ENCODE results near the gene KDM4D.
"Not testable (repeated sequence)": the region's sequence is repeated elsewhere in the genome, so short reads cannot be mapped to it uniquely, and the experiment has no call there.

KDM4D gene

DNA sequence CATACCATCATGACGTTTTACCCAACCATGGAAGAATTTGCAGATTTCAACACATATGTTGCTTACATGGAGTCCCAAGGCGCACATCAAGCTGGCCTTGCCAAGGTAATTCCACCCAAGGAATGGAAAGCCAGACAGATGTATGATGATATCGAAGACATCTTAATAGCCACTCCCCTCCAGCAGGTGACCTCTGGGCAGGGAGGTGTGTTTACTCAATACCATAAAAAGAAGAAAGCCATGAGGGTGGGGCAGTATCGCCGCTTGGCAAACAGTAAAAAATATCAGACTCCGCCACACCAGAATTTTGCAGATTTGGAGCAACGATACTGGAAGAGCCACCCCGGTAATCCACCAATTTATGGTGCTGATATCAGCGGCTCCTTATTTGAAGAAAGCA, 52.1 kb downstream of the KDM4D start:
- DNase-seq (ENCODE audit: low read depth in 2 of 3, low spot score in 1 of 3): not testable (repeated sequence)

DNA sequence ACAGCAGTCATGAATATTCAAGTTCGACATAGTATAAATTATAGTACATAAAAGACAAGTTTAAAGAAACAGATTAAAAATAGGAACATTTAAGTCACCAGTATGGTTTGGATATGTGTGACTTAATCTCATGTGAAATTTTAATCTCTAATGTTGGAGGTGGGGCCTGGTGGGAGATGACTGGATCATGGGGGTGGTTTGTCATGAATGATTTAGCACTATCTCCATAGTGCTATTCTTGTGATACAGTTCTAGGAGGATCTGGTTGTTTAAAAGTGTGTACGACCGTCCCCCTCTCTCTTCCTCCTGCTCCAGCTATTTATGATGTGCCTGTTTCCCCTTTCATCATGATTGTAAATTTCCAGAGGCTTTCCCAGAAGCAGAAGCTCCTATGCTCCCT, 54.8 kb downstream of the KDM4D start:
- DNase-seq (ENCODE audit: low read depth in 2 of 3, low spot score in 1 of 3): no peak

- no peak for DNase-seq (ENCODE audit: low read depth in 2 of 3, low spot score in 1 of 3)
These were observed 59.5 kb downstream of the KDM4D start for GRCh38 chr11:95033051-95033450.

DNA sequence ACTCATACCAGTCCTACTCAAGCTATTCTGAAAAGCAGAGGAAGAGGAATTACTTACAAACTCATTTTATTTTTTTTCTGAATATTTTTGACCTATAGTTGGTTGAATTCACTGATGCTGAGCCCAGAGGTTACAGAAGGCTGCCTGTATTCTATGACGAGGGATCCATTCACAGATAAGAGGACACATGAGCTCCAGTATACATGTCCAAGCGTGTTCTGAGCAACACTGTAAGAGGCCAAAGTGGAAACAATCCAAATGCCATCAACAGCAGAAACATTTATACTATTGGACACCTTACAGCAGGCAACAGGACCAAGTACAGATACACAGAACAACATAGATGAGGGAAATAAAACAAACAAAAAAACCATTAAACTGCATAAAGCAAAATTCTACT, 61.8 kb downstream of the KDM4D start:
- DNase-seq (ENCODE audit: low read depth in 2 of 3, low spot score in 1 of 3): no peak

DNA sequence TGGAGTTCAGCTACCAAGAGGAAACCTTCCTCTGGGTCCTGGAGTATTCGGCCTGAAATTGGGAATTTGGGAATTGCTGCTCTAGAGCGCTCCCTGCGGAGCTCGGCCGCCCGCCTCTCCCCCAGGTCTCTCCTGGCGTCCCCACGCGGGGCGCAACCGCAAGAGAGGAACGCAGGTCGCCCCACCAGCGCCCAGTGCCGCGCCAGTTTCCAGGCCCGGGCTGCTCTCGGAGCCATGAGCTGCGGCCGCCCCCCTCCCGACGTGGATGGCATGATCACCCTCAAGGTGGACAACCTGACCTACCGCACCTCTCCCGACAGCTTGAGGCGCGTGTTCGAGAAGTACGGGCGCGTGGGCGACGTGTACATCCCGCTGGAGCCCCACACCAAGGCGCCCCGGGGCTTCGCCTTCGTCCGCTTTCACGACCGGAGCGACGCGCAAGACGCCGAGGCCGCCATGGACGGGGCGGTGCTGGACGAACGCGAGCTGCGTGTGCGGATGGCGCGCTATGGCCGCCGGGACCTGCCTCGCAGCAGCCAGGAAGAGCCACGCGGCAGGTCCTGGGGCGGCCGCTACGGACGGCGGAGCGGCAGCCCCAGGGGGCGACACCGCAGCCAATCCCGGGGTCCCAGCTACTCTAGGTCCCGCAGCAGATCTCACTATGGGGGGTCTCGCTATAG, 64.0 kb downstream of the KDM4D start:
- not testable (repeated sequence) for DNase-seq (ENCODE audit: low read depth in 2 of 3, low spot score in 1 of 3)

DNA sequence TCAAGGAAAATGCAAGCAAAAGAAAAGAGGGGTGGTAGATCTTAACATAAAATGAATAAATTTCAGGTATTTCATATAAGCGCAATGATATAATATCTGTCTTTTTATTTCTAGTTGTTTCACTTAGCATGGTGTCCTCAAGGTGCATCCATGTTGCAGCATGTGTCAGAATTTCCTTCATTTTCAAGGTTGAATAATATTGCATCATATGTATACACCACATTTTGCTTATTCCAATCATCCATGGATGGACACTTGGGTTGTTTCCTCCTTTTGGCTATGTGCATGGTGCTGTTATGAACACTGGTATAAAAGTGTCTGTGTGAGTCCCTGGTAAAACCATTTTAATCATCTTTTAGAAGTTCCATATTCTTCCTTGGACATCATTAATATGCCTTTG, 68.7 kb downstream of the KDM4D start:
- no peak for DNase-seq (ENCODE audit: low read depth in 2 of 3, low spot score in 1 of 3)

DNA sequence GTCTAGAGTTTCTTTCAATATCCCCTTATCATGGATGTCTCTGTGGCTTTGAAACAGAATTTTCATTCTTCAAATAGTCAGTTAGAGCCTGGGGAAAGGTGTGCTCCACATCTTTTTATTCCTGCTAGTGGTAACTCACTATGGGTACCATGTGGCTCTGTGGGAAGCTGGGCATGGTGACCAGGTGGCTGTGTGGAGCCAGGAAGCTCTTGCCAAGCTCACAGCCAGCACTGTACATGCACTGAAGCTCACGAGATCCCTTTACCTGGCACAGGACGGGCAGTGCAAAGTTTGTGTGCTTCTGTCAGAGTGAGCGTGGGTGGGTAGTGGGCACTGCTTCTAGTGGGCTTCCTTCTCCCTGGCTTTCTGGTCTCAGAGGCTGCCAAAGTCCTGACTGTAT, 69.4 kb downstream of the KDM4D start:
- no peak for DNase-seq (ENCODE audit: low read depth in 2 of 3, low spot score in 1 of 3)

- DNase-seq (ENCODE audit: low read depth in 2 of 3, low spot score in 1 of 3): no peak
These were observed 70.5 kb downstream of the KDM4D start for GRCh38 chr11:95044010-95044409.

GRCh38 chr11:95045812-95046211, 72.3 kb downstream of the KDM4D start:
- DNase-seq (ENCODE audit: low read depth in 2 of 3, low spot score in 1 of 3): no peak

All from stimulated activated CD4-positive, alpha-beta T cell treated with anti-CD3 and anti-CD28 coated beads, Interleukin-12 subunit alpha, Interleukin-12 subunit beta, amount 100 ng/mL, for 48 hours (primary cell).